Measurements from ENCODE around the gene EXOC3L2.

EXOC3L2 gene

DNA sequence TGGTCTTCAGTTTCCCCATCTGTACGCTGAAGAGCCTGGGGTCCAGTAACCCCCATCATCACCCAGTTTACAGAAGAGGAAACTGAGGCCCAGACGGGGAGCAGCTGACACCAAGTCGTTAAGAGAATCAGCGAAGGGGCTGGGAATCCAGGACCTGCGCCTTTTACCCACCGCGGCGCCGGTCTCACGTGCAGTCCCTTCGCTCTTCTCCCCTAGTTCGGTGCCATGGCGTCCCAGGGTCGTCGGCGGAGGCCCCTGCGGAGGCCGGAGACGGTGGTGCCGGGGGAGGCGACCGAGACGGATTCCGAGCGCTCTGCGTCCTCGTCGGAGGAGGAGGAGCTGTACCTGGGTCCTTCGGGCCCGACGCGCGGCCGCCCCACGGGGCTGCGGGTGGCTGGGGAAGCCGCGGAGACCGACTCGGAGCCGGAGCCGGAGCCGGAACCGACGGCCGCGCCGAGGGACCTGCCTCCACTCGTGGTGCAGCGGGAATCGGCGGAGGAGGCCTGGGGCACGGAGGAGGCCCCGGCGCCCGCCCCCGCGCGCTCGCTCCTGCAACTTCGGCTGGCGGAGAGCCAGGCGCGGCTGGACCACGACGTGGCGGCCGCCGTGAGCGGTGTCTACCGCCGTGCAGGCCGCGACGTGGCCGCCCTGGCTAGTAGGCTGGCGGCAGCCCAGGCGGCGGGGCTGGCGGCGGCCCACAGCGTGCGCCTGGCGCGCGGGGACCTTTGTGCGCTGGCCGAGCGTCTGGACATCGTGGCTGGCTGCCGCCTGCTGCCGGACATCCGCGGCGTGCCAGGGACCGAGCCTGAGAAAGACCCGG, 65.9 kb downstream of the EXOC3L2 start:
- peak; percentile 20 for DNase-seq

GRCh38 chr19:45178262-45179071, 66.7 kb downstream of the EXOC3L2 start, which contains the start of gene BLOC1S3:
Gene BLOC1S3, plus strand, starts transcription at chr19:45178784. Its CDS starts 513 bp downstream, at chr19:45179297.
- DNase-seq: peak; percentile 100

DNA sequence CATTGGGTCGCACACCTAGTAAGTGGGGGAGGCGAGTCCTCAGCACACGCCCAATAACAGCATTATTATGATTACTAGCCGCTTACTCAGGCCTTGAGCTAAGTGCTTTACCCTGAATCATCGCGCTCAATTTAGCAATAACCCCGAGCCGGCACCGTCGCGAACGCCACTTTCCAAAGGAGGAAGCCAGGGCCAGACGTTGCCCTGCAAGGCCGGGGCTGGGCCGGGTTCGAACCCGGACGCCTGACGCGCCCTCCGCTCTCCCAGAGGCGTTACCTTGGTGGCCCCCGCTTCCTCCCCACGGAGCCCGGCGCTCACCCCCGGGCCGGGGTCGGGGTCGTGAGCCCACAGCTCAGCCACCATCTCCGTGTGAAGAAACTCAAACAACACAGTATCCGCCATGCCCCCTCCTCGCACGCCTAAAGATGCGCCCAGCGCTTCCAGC, 67.4 kb downstream of the EXOC3L2 start, which contains the start of gene TRAPPC6A:
Gene TRAPPC6A (minus strand): TSS at position 421 of the 445 bp plus-strand sequence. CDS start 19 bp downstream, at position 402.
- DNase-seq: no peak

DNA sequence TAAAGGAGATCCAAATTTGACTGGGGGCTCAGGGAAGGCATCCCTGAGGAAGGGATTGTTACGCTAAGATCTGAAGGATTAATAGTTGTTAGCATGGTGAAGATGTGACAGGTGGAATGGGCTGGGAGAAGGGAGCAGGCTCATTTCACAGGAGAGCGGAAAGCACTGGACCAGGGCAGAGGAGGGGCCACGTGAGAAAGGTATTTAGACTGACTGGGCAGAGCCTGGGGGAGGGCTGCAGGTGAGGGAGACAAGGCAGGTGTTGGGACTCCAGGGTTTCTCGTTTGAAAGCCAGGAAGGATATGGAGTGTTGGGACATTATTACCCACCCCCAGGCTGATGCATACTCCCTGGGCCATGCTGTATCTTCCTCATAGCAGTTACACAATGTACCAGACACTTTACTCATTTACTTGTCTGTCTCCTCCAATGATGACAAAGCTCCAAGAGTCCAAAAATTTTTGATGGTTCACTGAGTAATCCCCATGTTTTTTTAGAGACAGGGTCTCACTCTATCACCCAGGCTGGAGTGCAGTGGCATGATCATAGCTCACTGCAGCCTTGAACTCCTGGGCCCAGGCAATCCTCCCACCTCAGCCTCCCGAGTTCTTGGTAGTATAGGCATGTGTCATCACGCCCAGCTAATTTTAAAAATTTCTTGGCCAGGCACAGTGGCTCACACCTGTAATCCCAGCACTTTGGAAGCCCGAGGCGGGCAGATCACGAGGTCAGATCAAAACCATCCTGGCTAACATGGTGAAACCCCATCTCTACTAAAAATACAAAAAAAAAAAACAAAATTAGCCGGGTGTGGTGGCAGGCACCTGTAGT, 69.5 kb downstream of the EXOC3L2 start:
- DNase-seq: no peak

- DNase-seq: no peak
Observed at GRCh38 chr19:45173816-45174215, 71.4 kb downstream of the EXOC3L2 start.

DNA sequence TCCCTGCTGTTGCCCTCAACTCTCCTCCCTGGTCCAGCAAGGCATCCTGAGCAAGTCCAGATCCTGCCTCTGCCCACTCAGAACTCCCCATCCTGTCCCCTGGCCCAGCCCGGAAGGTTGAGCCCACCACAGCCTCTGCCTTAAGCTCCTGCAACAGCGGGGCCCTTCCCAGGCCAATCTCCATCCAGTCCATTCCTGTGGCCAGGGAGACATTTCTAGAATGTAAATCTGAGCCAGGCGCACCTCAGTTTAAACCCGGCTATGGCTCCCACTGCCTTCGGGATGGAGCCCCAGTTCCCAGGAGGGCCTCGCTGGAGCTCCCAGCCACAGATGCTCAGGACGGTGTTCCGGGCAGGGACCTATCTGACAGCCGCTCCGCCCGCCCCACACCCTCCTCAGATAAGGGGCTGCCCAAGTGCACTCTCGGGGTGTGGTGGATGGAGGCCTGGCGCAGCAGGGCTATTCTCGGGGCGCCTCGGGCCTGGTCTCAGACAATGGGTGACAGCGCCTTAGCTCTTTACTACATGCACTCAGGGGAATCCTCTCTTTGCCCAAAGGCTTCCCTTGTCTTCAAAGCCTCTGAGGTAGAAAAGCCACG, 72.5 kb downstream of the EXOC3L2 start:
- peak; percentile 37 for DNase-seq

GRCh38 chr19:45172173-45172572, 73.0 kb downstream of the EXOC3L2 start:
- no peak for DNase-seq

GRCh38 chr19:45171211-45171623, 74.0 kb downstream of the EXOC3L2 start:
- peak; percentile 46 for DNase-seq

GRCh38 chr19:45170146-45171106, 74.8 kb downstream of the EXOC3L2 start:
- DNase-seq: no peak

DNA sequence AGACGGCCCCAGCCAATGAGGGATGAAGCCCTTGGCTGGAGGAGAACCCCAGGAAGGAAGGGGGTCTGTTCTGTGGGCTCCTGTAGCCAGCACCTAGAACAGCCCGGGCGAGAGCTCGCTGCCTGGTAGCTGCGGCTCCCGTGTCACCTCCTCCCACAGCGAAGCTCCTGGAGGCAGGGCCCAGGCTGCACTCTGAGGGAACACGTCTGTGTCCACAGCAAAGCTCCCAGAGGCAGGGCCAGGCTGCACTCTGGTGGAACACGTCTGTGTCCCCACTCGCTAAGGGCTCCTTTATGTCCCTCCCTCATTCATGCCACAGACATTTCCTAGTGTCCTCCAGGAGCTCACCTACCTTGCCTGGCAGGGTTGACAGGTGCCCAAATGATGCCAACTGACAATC, 75.6 kb downstream of the EXOC3L2 start:
- DNase-seq: no peak

DNA sequence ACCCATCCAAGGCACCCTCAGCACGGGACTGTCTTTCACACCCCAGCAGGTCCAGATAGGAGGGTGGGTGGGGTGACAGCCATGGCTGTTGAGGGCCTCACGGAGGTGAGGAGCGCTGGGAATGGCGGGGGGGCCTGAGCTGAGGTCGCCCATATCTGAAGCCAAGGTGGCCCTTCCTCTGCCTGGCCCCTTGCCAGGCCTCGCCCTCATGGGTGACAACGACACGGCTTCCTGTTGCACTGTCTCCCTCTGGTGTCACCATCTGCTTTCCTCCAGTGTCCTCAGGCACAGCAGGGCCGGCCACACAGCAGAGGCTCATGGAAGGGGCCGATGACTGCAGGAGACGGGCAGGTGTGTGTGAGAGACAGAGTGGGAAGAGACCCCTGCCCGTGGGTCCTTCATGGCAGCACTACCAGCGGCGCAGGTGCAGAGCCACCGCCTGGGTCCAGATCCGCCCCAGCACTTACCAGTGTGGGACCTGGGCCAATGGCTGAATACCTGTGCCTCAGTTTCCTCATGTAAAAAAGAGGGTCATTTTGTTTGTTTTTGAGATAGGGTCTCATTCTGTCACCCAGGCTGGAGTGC, 76.3 kb downstream of the EXOC3L2 start:
- peak; percentile 43 for DNase-seq

GRCh38 chr19:45166723-45167252, 78.4 kb downstream of the EXOC3L2 start:
- no peak for DNase-seq

DNA sequence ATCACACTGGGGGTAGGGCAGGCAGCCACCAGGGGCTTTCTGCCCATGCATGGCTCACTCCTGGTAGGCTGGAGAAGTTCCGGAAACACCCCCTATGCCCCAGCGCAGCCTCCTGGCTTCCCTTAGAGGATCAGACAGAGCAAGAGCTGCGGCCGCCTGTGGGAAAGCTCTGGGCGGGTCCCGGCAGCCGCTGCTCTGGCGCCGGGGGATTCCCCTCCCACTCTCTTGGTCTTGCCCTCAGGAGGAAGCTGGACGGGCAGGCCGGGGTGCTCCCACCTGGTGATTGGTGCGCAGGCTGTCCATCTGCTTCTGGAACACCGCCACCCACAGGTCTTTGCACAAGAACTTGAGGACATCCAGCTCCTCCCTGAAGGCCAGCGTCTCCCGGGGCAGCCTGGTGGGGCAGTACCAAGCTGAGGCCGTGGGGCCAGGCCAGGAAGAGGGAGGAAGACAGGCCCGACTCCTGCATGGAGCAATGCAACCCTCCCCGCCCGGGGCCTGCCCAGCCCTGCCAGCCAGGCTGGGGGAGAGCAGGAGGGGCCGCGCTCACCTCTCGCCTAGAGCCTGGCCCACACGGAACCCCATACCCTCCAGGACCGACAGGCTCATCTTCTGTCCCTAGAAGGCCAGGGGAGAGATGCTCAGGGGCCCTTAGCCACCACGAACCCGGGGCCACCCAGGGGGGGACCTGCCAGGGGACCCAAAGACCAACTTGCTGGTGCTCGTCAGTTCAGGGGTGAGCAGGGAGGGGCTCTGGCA, 80.5 kb downstream of the EXOC3L2 start:
- DNase-seq: peak; percentile 49

- no peak for DNase-seq
Observed at GRCh38 chr19:45163751-45164460, 81.3 kb downstream of the EXOC3L2 start.

GRCh38 chr19:45163156-45163555, 82.1 kb downstream of the EXOC3L2 start:
- DNase-seq: no peak

DNA sequence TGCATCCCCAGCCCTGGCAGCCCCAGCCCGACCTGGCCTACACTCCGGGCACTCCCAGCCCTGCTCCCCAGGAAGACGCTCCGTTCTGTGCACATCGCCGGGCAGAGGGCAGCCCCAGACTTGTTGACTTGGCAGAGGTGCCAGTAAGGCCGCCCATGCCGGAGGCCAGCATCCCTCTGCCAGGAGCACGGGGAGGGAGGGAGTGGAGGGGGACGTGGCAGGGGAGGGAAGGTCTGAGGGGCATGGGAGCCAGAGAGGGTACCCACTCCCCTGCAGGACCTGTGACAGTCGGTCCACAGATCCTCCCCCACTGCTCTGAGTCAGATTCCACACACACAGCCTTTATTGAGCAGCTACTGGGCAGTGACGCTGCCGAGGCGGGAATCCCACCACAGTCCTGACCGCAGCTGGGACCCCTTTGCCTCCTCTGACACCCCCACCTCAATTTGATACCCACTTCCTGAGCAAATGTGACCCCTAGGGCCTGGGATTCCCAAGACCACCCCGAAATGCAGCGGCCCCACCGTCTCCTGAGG, 82.5 kb downstream of the EXOC3L2 start:
- no peak for DNase-seq

All from hematopoietic multipotent progenitor cell treated with erythropoietin and hydrocortisone succinate and interleukin-3 and kit ligand, for 8 days (in vitro differentiated cells).